ENCODE measurements around the gene AP2A2.

DNA sequence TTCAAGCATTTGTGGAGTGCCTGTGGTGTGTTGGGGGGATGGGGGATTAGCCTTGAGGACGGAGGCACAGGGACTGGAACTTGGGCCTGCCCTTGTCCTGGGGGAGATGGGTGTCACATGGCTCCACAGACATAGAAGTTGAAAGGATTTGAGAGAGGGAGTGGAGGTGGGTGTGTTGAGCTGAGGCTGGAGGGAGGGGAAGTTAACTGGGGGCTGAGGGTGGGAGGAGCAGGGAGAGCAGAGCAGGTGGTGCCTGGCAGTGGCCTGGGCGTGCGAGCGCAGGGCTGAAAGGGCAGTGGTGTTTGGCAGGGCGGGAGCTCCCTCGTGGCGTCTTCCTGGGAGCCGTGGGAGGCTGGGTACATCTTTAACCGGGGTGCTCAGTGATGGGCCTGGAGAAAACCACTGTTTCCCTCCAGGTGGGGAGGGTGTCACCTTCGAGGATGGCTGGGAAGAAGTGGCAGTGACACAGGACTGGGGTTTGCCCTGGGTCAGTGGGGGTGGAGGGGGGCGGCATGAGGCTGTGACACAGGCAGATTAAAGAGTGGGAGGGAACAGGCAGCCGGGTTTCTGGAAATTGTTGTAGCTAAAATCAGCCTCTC lies 45.5 kb downstream of the AP2A2 start:
- TF ChIP-seq, protein P1, sequence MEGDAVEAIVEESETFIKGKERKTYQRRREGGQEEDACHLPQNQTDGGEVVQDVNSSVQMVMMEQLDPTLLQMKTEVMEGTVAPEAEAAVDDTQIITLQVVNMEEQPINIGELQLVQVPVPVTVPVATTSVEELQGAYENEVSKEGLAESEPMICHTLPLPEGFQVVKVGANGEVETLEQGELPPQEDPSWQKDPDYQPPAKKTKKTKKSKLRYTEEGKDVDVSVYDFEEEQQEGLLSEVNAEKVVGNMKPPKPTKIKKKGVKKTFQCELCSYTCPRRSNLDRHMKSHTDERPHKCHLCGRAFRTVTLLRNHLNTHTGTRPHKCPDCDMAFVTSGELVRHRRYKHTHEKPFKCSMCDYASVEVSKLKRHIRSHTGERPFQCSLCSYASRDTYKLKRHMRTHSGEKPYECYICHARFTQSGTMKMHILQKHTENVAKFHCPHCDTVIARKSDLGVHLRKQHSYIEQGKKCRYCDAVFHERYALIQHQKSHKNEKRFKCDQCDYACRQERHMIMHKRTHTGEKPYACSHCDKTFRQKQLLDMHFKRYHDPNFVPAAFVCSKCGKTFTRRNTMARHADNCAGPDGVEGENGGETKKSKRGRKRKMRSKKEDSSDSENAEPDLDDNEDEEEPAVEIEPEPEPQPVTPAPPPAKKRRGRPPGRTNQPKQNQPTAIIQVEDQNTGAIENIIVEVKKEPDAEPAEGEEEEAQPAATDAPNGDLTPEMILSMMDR (conservative IDR thresholded peaks at IDR 0.05; ENCODE audit: low read length) = no peak
- no peak for TF ChIP-seq EZH2phosphoT487 (IDR thresholded peaks at IDR 0.05; ENCODE audit: borderline replicate concordance, low read depth, low read length)

Data from OCI-LY7 (cell line).